Retina (tissue), 1 donor: Measurements from ENCODE around the gene NCDN.
A peak's percentile ranks its signal among the peaks of the same experiment; 100 is the strongest.

Source experiments
- DNase-seq: peaks from one replicate; pipeline ENCODE4 v3.0.0-alpha.2; 2016

Gene NCDN

DNA sequence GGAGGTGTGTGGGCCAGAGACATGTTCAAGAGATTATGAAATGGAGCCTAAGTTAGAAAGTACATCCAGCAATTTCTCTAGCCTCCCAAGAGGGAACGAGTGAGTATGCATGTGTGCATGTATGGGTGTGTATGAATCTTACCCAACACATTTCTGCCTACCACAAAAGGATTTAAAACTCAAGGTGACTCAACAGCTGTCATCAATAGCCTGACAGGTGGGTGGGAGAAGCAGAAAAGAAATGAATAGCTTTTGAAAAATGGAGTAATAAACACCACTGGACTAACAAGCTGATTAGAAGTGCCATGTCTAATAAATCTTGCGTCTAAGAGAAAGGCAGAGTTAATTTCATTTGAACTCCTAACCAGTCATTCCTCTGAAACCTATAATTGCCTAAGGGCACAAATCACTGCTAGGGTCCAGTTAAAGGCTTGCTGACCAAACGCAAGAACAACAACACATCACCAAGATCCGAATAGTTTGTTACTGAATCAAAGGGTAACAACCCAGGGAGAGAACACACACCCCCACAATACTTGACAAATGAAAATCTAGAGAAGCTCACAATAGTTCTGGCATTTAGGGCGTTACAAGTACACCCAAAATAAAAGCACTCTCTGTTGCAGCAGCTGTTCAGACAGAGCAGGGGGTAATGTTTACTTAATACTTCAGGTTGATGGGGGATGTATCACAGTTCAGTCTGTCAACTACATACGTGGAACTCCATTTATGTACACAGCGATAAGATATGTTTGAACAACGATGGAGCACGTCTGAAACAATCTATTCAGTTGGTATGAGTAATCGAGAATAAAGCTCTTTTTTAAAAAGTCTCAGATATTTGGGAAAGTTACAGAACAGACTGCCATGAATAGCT lies 1.8 kb upstream of the NCDN start:
- DNase-seq: no peak

DNA sequence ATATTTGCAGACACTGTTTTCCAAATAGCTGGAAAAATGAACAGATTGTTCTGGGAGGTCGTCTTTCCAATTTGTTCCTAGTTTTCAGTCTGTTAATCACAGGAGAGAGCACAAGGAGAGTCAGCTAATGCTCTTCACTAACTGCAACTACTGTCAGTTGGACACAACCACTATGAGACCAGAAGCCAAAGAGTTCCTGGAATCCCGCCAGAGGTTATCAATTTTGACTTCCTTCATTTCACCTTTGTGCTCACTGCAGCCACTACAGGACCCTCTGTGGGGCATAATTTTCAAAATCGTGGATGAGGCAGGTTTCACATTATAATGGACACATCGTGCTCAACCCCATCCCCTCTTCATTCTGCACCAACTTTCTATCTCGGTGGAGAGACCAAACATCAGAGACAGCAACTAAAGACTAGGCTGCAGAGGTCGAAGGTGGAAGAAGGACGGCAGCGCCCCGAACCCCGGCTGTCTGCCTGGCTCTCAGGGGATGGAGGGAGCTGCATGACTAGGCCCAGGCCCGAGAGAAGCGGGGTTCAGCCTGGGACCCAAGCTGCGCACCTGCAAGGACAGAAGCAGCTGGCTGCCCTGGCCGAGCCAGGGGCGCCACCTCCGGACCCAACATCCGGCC lies 998 bp upstream of the NCDN start:
- DNase-seq: no peak

- peak; percentile 99 for DNase-seq
Observed at GRCh38 chr1:35557118-35557610, 435 bp upstream of the NCDN start, which contains the start of gene KIAA0319L. TSS of gene KIAA0319L (minus strand) at chr1:35557403. CDS start at chr1:35554491, 2,912 bp downstream.

DNA sequence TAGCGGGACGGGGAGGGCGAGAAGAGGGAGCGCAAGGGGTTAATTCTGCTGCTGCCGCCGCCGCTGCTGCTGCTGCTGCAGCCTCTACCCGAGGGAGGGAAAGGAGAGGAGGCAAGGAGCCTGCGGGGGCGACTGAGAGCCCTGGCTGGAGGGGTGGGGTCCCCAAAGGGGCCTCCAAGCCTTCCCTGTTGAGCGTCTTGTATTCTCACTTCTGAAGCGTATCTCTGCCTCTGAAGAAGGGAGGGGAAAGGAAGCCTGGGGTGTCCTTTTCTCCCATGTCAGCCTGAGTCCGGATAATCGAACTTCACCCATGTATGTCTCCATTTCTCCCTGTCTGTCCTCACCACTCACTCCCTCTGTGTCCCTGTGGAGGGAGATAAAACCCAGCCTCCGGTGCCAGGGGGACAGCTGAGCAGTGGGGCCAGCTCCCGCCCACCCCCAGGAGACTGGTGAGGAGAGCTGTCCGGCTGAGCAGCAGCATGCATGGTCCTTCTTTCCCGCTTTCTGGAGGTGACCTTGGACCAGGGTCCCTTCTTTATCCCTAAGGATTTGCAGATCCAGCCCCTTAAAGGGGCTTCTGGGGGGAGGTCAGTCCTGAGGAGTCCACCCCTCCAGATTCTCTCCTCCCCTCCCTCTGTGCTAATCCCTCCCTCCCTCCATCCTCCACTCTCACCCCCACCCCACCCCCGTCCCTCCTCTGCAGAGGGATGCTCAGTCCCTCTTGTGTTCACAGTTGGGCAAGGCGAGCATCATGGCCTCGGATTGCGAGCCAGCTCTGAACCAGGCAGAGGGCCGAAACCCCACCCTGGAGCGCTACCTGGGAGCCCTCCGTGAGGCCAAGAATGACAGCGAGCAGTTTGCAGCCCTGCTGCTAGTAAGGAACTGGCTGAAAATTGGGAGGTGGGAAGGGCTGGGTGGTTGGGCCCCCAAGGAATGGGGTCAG lies 1.0 kb downstream of the NCDN start:
- DNase-seq: peak; percentile 87

DNA sequence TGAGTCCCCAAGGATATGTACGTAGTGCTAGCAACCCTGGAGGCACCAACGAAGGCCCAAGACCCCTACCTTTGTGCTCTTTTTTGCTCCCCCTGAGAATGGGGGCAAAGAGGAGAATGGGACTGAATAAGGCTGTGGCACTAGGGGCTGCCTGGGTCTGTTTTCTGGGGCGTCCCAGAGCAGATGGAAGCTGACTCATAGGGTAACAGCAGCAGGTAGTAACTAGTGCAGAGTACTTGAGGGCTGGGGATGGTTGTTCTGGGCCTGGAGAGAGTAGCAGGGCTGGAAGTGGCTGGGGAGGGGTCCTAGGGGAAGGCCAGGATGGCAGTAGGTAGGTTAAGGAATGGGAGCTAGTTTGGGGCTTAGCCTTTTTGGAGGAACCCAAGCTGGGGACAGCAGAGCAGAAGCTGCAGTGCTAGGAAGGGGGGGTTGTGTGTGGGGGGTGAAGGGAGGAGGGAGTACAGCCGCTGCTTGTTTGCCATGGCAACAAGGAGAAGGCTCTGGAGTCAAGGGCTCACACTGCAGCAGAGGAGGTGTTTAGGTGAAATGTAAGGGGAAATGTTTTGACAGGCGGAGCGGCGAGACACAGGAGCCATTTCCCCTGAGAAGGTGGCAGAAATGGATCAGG lies 1.8 kb downstream of the NCDN start:
- DNase-seq: peak; percentile 30

GRCh38 chr1:35560256-35561225 lies 2.9 kb downstream of the NCDN start:
- DNase-seq: no peak

DNA sequence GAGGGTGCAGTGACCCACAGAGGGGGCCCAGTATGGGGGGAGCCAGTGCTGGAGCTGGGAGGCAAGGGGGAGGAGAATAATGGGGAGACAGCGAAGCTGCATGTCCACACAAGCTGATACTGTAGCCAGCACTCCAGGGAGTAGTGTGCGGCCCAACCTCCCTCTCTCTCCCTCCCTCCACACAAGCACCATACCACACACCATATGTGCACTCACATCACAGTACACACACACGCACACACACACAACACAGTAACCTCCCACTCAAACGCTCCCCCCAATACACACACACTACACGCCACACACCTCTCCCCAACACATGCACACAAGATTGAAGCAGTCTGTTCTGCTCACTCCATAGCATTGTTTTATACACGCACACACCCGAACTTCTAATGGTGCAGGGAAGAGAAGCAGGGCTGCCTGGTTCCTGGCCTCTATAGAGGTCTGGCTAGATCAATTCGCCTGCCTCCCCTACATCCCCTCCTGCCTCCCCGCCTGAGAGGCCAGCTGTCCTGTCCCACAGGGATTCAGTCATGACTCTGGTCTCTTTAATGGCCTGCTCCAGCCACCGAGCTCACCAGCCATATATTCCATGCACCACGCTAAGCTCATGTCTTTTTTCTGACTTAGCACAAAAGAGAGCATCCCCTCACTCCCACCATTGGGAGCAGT lies 3.8 kb downstream of the NCDN start:
- DNase-seq: peak; percentile 5

- DNase-seq: no peak
Observed at GRCh38 chr1:35561972-35562680, 4.5 kb downstream of the NCDN start.

- DNase-seq: no peak
Observed at GRCh38 chr1:35563166-35563565, 5.6 kb downstream of the NCDN start.

GRCh38 chr1:35564037-35564883 lies 6.7 kb downstream of the NCDN start:
- DNase-seq: peak; percentile 57

GRCh38 chr1:35564884-35565741 lies 7.5 kb downstream of the NCDN start:
- no peak for DNase-seq

GRCh38 chr1:35565742-35566133 lies 8.1 kb downstream of the NCDN start:
- DNase-seq: no peak

GRCh38 chr1:35567947-35568558 lies 10.5 kb downstream of the NCDN start:
- DNase-seq: no peak

DNA sequence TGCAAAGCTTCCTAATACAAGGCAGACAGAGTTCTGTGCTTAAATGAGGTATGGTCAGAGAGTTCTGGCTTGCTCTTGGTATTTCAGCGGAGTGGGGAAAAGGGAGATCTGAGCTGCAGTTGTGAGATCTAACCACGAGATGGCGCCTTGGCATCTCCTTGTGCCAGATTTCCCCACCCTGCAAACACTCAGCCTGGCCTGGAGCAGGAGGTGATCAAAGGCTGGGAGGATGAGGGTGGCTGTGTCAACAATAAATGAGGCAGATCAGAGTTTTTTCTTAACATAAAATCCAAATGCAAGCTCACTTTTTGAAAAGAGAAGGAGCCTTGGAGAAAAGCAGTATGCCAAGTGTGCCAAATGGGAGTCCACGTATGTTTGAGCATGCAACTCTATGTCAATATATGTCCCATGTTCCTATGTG lies 11.4 kb downstream of the NCDN start:
- DNase-seq: peak; percentile 92

DNA sequence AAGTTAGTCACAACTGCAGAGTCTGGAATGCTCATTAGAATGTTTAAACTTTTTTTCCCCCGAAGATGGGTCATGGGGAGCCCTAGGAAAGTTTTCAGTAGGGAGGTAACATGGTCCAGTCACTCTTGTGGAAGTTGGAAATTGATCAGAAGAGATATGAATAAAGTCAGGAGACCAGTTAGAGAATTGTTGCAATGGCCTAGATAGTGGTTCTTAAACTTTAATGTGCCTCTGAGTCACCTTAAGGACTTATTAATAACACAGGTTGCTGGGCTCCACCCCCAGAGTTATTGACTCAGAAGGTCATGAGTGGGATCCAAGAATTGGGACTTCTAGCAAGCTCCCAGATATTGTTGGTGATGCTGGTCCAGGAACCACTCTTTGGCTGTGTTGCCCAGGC lies 12.3 kb downstream of the NCDN start:
- DNase-seq: no peak

- no peak for DNase-seq
Observed at GRCh38 chr1:35570589-35571137, 13.1 kb downstream of the NCDN start.

DNA sequence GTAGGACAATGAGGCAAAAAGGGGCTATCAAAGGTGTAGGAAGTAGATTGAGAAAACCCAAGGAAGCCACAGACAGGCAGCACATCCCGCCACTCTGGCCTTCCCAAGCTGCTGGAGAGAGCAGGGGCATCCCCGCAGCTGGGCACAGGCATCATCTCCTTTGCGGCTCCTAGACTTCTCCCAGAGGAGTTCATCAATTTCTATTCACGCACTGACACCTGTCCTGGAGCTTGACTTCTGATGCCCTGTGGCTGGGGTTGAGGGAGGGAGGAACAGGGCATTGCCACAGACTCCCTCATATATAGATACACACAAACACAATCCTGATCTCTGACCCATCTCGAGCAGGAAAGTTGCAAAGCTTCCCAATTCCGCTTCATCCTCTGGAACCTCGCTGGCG lies 13.7 kb downstream of the NCDN start:
- no peak for DNase-seq
